ENCODE measurements around the gene NME7. TPM values are rescaled to one million over a fixed set of nuclear protein-coding genes. Genes with fewer than 3 reads are reported as not detected.

Gene NME7
- total RNA-seq, 1 experiment from 2014 or later: 36.5 TPM

DNA sequence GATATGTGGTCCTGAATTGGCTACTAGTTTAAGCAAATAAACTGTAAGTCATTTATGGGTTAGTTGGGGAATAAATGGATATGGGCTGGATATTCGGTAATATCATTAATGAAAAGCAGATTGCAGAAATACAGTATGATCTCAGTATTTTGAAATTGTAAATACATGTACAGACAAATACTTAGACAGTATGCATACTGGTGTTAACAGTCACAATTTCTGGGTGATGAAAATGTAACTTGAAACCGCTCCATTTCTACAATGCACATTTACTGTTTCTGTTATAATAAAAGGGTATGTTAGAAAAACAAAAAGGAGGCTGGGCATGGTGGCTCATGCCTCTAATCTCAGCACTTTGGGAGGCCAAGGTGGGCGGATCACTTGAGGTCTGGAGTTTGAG, 28.4 kb upstream of the NME7 start:
- TF ChIP-seq, protein P1, sequence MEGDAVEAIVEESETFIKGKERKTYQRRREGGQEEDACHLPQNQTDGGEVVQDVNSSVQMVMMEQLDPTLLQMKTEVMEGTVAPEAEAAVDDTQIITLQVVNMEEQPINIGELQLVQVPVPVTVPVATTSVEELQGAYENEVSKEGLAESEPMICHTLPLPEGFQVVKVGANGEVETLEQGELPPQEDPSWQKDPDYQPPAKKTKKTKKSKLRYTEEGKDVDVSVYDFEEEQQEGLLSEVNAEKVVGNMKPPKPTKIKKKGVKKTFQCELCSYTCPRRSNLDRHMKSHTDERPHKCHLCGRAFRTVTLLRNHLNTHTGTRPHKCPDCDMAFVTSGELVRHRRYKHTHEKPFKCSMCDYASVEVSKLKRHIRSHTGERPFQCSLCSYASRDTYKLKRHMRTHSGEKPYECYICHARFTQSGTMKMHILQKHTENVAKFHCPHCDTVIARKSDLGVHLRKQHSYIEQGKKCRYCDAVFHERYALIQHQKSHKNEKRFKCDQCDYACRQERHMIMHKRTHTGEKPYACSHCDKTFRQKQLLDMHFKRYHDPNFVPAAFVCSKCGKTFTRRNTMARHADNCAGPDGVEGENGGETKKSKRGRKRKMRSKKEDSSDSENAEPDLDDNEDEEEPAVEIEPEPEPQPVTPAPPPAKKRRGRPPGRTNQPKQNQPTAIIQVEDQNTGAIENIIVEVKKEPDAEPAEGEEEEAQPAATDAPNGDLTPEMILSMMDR (IDR thresholded peaks at IDR 0.05; ENCODE audit: unreplicated experiment): no peak
- Mint-ChIP-seq H3K9me3 (ENCODE audit: unreplicated experiment) (peaks cover 11% of the 10 kb centered on the region), H3K36me3 (ENCODE audit: insufficient read depth, unreplicated experiment) (peaks cover 57% of the 10 kb centered on the region), H3K27ac (ENCODE audit: low read depth, unreplicated experiment) (no peak overlapping the region), H3K27me3 (ENCODE audit: insufficient read depth, unreplicated experiment) (no peaks in the 10 kb centered on the region), H3K4me1 (ENCODE audit: insufficient read depth, unreplicated experiment) (no peaks in the 10 kb centered on the region), H3K4me3 (ENCODE audit: unreplicated experiment) (no peak overlapping the region)
- POLR2A ChIA-PET: interaction anchor here (1.5 kb wide), 1 partner anchor 88 kb away, joined by 5 read pairs; no protein-coding TSS in a partner anchor
- CTCF ChIA-PET: interaction anchor here (0.7 to 0.8 kb wide), 3 partner anchors 22 to 760 kb away, joined by 3 to 4 read pairs (median 3); no protein-coding TSS in a partner anchor
- DNase-seq (ENCODE audit: unreplicated experiment): no peak
- intact Hi-C loops (cut with micrococcal nuclease): no loop called here
- no TSS peak for BruUV-seq (replicated peaks)

DNA sequence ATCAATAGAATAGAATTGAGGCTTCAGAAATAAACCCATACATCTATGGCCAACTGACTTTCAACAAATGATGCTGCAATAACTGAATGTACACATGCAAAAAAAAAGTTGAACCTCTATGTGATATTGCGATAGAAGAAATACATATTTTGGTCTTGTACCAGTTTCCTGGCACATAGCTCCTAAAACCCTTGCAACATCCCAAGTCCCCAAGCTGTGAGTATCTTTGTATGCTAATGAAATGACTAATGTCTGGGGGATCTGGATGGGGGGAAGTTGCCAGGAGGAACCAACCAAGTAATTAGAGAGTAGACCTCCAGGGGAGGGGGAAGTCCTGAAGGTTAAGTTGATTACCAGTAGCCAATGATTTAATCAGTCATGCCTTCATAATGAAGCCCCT, 24.8 kb upstream of the NME7 start:
- Mint-ChIP-seq H3K4me3 (ENCODE audit: unreplicated experiment) (no peak overlapping the region), H3K9me3 (ENCODE audit: unreplicated experiment) (no peaks in the 10 kb centered on the region), H3K27me3 (ENCODE audit: insufficient read depth, unreplicated experiment) (no peaks in the 10 kb centered on the region), H3K27ac (ENCODE audit: low read depth, unreplicated experiment) (no peak overlapping the region), H3K36me3 (ENCODE audit: insufficient read depth, unreplicated experiment) (peaks cover 84% of the 10 kb centered on the region), H3K4me1 (ENCODE audit: insufficient read depth, unreplicated experiment) (no peaks in the 10 kb centered on the region)
- POLR2A ChIA-PET: no interaction called here
- TF ChIP-seq, protein P1 (IDR thresholded peaks at IDR 0.05; ENCODE audit: unreplicated experiment): no peak
- no TSS peak for BruUV-seq (replicated peaks)
- intact Hi-C loops (cut with micrococcal nuclease): no loop called here
- CTCF ChIA-PET: interaction anchor here (0.6 kb wide), 1 partner anchor 1164 kb away, joined by 6 read pairs; no protein-coding TSS in a partner anchor
- peak; percentile 25 for DNase-seq (ENCODE audit: unreplicated experiment)

DNA sequence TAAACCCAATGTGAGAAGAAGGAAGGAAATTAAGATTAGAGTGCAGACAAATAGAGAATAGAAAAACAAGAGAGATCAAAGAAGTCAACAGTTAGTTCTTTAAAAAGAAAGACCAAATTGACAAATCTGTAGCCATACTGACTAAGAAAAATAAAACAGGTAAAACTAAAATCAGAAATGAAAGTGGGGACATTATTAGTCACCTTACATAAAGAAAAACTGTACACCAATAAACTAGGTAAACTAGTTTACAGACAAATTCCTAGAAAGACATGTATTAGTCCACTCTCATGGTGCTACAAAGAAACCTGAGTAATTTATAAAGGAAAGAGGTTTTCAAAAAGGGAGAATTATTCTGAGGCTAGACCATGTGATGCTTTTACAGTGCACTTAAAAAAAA, 22.7 kb upstream of the NME7 start:
- no peaks in the 10 kb centered on the region for H3K27me3 Mint-ChIP-seq (ENCODE audit: insufficient read depth, unreplicated experiment)
- TF ChIP-seq, protein P1 (IDR thresholded peaks at IDR 0.05; ENCODE audit: unreplicated experiment): no peak
- H3K9me3 Mint-ChIP-seq (ENCODE audit: unreplicated experiment): no peaks in the 10 kb centered on the region
- H3K4me3 Mint-ChIP-seq (ENCODE audit: unreplicated experiment): no peak overlapping the region
- POLR2A ChIA-PET: interaction anchor here (0.7 kb wide), 1 partner anchor 23 kb away, joined by 5 read pairs; the partner anchor contains the start of genes BLZF1 and NME7
- H3K4me1 Mint-ChIP-seq (ENCODE audit: insufficient read depth, unreplicated experiment): no peaks in the 10 kb centered on the region
- intact Hi-C loops (cut with micrococcal nuclease): no loop called here
- CTCF ChIA-PET: interaction anchor here (0.6 kb wide), 2 partner anchors 351 to 786 kb away, joined by 3 read pairs; no protein-coding TSS in a partner anchor
- DNase-seq (ENCODE audit: unreplicated experiment): no peak
- no TSS peak for BruUV-seq (replicated peaks)
- no peak overlapping the region for H3K27ac Mint-ChIP-seq (ENCODE audit: low read depth, unreplicated experiment)
- peaks cover 91% of the 10 kb centered on the region for H3K36me3 Mint-ChIP-seq (ENCODE audit: insufficient read depth, unreplicated experiment)

DNA sequence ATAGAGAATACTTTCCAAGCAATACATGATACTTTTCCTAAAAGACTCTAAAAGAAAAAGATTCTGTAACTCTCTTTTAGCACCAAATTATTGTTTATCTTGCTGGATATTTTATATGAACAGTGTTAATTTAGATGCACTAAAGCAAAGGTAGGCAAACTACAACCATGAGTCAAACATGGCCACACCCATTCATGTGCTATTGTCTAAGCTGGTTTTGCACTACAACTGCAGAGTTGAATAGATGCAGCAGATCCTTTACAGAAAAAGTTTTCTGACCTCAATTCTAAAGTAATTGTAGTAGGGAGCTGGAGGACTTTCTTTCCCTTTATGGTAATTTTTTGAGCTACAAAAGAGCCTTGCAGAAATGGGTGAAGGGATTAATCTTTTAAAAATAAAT, 19.8 kb upstream of the NME7 start:
- H3K9me3 Mint-ChIP-seq (ENCODE audit: unreplicated experiment): no peaks in the 10 kb centered on the region

More for the DNA sequence above, 19.8 kb upstream of the NME7 start:
- TF ChIP-seq, protein P1 (IDR thresholded peaks at IDR 0.05; ENCODE audit: unreplicated experiment): no peak
- Mint-ChIP-seq H3K4me3 (ENCODE audit: unreplicated experiment) (no peak overlapping the region), H3K4me1 (ENCODE audit: insufficient read depth, unreplicated experiment) (no peaks in the 10 kb centered on the region), H3K27me3 (ENCODE audit: insufficient read depth, unreplicated experiment) (no peaks in the 10 kb centered on the region), H3K36me3 (ENCODE audit: insufficient read depth, unreplicated experiment) (peaks cover 65% of the 10 kb centered on the region), H3K27ac (ENCODE audit: low read depth, unreplicated experiment) (no peak overlapping the region)
- POLR2A ChIA-PET: interaction anchor here (1.1 to 2.8 kb wide), 2 partner anchors 10 to 19 kb away, joined by 3 to 10 read pairs; partner anchors contain the start of genes BLZF1 and NME7
- no peak for DNase-seq (ENCODE audit: unreplicated experiment)
- intact Hi-C loops (cut with micrococcal nuclease): no loop called here
- CTCF ChIA-PET: interaction anchor here (1.1 kb wide), 1 partner anchor 158 kb away, joined by 5 read pairs; no protein-coding TSS in a partner anchor
- TSS peak; percentile 32 for BruUV-seq (replicated peaks)

Measured in MCF 10A (cell line).